HG03097 (cell line): ENCODE measurements around the gene RAB3GAP2.
"Not testable (repeated sequence)": the region's sequence is repeated elsewhere in the genome, so short reads cannot be mapped to it uniquely, and the experiment has no call there.

ENCODE experiments used
- ATAC-seq: cut with Tn5 transposase; IDR thresholded peaks from one replicate; pipeline ENCODE4 v1.9.1; 2021; ENCODE audit not compliant: unreplicated experiment, low FRiP score

The RAB3GAP2 gene

DNA sequence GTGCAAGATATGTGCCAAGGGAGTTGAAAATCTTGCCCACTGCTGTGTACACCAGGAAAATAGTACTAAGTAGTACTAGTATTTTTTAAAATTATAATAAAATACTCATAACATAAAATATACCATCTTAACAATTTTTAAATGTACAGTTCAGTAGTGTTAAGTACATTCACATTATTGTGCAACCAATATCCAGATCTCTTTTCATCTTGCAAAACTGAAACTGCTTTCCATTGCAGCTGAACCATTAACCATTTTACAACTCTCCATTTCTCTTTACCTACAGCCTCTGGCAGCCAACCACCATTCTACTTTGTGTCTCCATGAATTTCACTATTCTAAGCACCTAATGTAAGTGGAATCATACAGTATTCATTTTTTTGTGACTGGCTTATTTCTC is 19.3 kb upstream of the RAB3GAP2 start:
- ATAC-seq = no peak

DNA sequence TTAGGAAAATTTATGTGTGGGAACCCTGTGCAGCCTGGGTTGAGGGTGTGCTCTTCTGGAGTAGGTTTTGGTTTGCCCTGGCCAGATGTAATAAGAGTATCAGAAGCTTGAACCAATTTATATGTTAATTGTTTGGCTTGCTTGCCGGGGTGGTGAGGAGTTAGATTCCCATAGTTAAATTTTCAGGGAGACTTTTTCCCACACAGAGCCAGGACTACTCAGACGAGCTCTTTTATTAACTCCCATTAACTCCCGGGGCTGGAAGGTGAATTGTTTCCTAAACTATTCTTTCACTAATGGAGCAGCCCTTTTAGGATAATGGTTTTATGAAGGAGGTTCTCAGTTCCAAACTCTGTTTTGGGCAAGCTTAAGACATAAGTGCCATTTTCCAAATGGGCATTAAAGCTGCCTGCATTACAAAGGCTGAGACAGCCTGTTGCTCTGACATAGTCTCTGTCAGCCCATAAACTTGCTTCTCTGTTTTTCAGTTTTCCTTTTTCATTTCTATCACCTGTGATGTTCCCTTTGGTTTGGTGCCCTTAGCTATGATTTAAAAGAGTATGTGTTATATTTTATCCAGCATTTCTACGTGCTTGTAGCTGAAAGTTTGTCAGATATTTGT is 18.0 kb upstream of the RAB3GAP2 start:
- ATAC-seq = no peak

DNA sequence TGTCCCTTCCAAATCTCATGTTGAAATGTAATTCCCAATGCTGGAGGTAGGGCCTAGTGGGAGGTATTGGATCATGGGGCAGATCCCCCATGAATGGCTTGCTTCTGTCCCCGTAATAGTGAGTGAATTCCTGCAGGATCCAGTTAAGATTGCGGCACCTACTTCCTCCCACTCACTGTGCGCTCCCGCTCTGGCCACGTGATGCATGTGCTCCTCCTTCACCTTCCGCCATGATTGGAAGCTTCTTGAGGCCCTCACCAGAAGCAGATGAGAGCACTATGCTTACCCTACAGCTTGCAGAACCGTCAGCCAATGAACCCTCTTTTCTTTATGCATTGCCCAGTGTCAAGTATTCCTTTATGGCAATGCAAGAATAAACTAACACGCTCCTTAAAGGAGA is 14.9 kb upstream of the RAB3GAP2 start:
- ATAC-seq = no peak

DNA sequence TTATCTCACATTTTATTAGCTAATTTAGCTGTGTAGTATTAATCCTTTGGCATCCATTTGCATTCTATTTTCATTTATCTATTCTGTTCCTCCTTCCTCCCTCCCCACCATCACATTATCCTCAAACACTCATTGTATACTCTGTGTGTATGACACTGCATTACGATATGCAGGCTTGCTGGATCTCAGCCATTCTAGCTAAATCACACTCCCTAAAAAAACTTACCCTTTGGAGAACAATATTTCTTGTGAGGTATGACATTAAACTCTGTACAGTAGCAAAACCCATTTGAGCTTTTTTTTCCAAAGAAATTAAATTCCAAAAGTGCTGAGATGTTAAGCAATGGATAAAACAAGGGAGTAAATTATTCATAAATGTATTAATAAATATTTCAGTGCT is 11.4 kb upstream of the RAB3GAP2 start:
- no peak for ATAC-seq

DNA sequence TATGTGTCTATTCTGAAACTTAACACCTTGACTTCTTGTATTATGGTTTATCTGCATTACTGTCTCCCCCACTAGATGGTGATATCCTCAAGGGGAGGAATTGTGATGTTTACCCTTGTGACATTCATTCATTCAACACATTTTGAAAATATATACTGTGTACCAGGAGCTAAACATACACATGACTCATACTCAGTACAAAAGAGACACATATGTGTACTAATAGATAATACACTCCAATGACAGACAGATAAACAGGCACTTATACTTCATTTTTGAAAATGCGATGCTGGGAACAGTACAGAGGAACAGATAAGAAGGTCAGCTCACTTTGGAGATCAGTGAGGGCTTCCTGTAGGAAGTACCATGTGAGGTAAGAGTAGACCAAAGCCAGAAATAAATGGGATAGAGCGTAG is 8.9 kb upstream of the RAB3GAP2 start:
- no peak for ATAC-seq

DNA sequence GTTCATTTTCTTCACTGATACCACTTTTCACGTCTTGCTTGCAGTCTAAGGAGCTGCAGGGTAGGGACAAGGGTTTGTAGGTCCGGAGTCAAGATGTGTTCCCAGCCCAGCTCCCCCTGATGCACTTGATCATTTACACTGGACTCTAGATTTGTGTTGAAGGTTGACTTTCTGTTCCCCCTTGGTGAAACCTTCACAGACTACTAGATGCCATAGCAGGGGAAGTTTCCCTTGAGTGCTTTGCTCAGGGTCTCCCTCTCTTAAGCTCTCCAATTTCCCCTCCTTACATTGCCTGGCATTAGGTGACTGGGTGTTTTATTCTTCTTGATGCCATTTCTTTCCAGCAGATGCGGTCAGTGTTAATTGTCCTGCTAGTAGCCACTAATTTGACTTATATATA is 8.0 kb upstream of the RAB3GAP2 start:
- no peak for ATAC-seq

DNA sequence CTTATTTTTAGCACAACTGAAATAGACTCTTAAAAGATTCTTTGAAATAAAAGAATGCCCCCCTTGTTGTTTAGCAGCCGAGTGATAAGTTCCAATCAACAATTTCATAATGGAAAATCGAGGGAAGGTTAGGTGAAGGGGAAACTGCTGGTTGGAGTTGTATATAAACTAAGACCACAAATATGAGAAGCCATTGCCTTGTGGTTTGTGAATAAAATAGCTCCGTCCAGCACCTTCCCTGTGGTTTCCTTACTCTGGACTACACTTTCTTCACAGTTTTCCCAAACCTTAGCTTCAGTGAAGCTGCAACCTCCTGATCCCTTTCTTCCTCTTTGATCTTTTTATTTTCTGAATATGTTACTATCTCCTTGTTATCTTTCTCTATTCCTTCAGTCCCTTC is 6.7 kb upstream of the RAB3GAP2 start:
- no peak for ATAC-seq

DNA sequence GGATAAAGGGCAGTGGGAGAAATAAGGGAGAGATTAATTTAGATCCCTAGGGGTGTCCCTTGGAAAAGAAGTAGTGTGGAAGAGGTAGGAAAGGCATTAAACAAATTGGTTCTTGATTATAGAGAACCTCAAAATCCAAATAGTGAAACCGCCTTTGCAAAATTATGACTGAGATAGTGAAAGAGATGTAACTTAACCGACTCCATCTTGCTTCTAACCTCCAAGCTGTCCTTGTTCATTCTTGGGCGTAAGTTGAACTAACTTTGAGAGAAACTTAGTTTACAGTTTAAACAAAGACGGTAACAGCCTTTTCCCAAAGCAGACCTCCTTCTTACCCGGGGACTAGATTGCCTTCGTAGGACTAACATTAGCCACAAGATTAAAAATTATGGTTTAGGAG is 3.2 kb upstream of the RAB3GAP2 start:
- no peak for ATAC-seq

DNA sequence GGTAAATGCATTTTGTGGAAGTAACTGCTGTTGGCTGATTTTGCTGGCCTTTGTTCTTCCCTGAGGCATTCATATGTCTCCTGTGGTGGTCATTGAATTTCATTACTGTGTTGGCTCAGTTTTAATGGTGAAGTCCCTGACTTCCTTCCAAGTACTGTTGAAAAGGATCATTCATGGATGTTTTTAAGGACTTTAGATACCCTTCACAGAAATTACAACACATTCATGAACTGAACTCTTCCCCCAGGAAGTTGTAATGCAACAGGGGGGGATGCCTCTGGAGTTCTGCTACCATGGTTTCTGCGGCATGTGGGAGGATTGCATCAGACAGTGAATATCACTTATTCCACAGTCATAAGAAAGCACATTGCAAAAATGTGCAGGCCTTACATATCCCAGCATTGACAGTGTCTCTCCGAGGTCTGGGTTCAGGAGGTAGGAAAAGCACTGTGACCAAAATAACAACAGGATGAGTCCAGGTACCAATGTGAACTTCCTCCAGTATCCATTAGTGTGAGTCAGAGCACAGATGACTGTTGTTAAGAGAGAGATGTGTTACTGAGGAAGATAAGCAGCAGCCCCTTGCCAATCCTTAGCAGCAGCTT is 2.1 kb upstream of the RAB3GAP2 start:
- ATAC-seq = no peak

DNA sequence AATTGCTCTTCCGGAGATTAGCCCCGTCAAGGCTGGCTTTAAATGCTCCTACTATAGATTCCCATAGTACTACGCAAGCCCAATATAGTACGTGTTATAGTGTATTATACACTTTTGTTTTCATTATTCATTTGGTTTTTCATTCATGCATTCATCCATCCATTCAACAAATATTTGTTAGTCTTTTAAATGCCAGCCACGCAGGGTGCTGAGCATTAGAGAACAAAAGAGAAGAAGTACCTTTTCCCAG is 513 bp upstream of the RAB3GAP2 start:
- no peak for ATAC-seq

DNA sequence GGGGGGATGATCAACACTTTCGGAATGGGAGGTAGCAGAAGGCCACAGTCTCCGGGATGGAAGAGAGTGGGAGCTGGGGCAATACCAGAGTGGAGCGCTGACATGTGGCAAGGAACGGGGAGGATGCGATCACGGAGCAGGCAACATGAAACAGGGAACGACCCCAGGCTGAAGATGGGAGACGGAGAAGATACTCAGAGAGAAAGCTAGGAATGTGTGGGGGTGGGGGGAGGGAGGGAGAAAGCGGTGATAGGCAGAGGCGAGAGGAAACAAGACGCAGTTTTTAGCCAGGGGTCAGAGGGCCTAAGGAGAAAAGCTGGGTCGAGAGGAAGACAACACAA is 577 bp downstream of the RAB3GAP2 start:
- ATAC-seq = no peak

DNA sequence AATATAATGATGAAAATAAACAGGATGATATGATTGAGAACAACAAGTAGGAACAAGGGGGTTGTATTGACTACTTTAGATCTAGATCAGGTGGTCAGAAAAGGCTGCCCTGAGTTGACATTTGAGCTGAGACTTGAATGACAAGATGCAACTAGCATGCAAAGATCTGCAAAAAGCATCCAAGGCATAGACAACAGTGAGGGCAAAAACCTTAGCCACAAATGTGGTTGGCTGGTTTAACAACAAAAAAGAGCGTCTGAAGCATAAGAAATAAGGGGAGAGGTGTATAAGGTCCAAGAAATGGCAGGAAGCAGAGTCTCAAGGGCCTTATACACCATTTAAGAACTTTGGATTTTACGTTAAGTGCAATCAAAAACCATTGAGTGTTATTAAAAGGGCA is 3.2 kb downstream of the RAB3GAP2 start:
- no peak for ATAC-seq

DNA sequence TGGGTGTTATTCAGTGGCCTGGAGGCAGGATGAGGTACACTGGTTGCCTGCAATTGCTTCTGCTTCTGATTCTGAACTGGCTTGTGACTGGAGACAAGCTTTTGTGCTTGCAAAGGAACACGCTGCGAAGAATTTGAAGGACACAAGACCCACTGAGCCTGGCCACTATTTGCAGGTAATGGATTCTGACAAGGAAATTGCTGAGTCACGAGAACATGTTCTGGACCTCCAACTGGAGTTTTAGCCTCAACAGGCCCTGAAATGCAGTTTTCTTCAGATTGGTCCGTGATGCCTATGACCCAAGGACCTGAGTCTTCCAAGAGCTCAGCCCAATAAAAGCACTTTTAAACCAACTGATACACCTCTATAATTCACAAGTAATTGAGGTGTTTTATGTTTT is 4.6 kb downstream of the RAB3GAP2 start:
- ATAC-seq = no peak

DNA sequence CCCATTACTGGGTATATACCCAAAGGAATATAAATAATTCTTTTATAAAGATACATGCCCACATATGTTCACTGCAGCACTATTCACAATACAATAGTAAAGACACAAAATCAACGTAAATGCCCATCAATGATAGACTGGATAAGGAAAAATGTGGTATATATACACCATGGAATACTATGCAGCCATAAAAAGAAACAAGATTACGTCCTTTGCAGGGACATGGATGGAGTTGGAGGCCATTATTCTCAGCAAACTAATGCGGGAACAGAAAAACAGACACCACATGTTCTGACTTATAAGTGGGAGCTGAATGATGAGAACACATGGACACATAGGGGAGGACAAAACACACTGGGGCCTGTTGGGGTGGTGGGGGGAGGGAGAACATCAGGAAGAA is 12.0 kb downstream of the RAB3GAP2 start:
- ATAC-seq = not testable (repeated sequence)

DNA sequence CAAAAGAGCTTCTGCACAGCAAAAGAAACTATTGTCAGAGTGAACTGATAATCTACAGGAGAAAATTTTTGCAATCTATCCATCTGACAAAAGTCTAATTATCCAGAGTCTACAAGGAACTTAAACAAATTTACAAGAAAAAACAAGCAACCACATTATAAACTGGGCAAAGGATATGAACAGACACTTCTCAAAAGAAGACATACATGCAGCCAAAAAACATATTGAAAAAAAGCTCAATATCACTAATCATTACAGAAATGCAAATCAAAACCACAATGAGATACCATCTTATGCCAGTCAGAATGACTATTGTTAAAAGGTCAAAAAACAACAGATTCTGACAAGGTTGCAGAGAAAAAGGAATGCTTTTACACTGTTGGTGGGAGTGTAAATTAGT is 12.5 kb downstream of the RAB3GAP2 start:
- ATAC-seq = not testable (repeated sequence)

DNA sequence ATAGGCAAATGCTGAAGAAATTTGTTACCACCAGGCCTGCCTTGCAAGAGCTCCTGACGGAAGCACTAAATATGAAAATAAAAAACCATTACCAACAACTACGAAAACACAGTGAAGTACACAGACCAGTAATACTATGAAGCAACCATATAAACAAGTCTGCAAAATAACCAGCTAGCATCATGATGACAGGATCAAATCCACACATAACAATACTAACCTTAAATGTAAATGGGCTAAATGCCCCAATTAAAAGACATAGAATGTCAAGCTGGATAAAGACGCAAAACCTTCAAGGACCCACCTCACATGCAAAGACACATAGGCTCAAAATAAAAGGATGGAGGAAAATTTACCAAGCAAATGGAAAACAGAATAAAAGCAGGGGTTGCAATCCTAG is 16.1 kb downstream of the RAB3GAP2 start:
- ATAC-seq = not testable (repeated sequence)

DNA sequence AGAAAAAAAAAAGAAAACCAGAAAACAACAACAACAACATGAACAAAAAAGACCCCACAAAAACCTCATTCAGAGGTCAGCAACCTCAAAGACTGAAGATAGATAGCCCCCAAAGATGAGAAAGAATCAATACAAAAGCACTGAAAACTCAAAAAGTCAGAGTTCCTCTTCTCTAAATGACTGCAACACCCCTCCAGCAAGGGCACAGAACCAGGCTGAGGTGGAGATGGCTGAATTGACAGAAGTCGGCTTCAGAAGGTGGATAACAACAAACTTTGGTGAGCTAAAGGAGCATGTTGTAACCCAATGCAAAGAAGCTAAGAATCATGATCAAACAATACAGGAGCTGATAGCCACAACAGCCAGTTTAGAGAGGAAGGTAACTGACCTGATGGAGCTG is 17.0 kb downstream of the RAB3GAP2 start:
- no peak for ATAC-seq

DNA sequence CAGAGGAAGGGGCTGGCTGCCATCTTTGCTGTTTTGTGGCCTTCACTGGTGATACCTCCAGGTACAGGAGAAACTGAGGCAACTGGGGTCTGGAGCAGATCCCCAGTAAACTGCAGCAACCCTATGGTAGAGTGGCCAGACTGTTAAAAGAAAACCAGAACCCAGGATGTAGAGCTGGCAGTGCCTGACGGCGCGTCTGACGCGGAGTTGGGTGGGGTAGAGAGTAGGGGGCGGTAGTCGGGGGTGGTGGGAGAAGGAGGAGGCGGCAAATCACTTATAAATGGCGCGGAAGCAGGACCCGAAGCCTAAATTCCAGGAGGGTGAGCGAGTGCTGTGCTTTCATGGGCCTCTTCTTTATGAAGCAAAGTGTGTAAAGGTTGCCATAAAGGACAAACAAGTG is 19.0 kb downstream of the RAB3GAP2 start:
- ATAC-seq = not testable (repeated sequence)

DNA sequence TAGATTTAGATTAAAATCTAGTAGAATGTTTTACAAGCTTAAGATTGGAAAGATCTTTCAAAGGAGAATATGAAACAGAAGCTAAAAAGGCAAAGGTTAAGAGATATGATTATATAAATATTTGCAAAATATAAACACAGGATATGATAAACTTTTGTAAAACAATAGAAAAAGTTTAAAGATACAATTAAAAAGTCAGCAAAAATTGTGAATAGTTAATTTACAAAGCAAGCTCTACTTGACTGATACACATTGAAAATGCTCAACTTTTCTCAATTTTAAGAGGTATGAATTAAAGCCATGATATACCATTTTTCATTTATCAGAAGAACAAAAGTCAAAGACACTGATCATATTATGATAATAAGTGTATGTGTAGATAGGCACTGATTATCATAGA is 21.0 kb downstream of the RAB3GAP2 start:
- ATAC-seq = no peak

DNA sequence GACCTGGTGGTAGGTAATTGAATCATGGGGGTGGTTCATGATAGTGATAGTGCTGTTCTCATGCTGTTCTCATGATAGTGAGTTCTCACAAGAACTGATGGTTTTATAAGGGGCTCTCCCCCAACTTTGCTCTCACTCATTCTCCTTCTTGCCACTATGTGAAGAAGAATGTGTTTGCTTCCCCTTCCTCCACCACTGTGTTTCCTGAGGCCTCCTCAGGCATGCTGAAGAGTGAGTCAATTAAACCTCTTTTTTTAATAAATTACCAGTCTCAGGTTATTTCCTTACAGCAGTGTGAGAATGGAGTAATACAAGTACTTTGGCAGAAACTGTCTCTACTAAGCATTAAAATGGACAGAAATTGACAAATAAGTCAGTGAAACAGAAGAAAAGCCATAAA is 21.6 kb downstream of the RAB3GAP2 start:
- no peak for ATAC-seq

DNA sequence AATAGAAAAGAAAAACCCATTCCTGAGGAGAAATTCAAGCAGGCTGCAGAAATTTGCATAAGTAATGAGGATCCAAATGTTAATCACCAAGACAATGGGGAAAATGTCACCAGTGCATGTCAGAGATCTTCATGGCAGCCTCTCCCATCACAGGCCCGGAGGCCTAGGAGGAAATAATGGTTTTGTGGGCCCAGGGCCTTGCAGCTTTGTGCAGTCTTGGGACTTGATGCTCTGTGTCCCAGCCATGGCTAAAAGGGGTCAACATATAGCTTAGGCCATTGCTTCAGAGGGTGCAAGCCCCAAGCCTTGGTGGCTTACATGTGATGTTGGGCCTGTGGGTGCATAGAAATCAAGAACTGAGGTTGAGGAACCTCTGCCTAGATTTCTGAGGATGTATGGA is 22.7 kb downstream of the RAB3GAP2 start:
- ATAC-seq = no peak

DNA sequence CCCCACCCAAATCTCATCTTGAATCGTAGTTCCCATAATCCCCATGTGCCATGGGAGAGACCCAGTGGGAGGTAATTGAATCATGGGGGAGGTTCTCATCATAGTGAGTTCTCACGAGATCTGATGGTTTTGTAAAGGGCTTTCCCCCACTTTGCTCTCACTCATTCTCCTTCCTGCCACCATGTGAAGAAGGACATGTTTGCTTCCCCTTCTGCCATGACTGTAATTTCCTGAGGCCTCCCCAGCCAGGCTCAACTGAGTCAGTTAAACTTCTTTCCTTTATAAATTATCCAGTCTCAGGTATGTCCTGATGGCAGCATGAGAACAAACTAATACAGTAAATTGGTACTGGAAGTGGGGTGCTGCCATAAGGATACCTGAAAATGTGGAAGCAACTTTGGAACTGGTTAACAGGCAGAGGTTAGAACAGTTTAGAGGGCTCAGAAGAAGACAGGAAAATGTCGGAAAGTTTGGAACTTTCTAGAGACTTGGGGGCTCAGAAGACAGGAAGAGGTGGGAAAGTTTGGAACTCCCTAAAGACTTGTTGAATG is 23.5 kb downstream of the RAB3GAP2 start:
- not testable (repeated sequence) for ATAC-seq

DNA sequence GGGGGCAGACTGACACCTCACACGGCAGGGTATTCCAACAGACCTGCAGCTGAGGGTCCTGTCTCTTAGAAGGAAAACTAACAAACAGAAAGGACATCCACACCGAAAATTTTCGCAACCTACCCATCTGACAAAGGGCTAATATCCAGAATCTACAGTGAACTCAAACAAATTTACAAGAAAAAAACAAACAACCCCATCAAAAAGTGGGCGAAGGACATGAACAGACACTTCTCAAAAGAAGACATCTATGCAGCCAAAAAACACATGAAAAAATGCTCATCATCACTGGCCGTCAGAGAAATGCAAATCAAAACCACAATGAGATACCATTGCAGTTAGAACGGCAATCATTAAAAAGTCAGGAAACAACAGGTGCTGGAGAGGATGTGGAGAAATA is 26.4 kb downstream of the RAB3GAP2 start:
- not testable (repeated sequence) for ATAC-seq
